CD14-positive monocyte (primary cell): Measurements from ENCODE around the gene GALNT14. TPM values are rescaled to one million over a fixed set of nuclear protein-coding genes. Genes with fewer than 3 reads are reported as not detected.

Source experiments
- DNase-seq, 3 donors: peaks; one replicate each; pipeline ENCODE4 v3.0.0-alpha.2; 2011 to 2022
- H2AFZ ChIP-seq: 2 replicates; pipeline ENCODE4 v1.6.0; 2012; ENCODE audit warnings: mild to moderate bottlenecking, low read depth, low read length, inconsistent platforms; ENCODE audit not compliant: insufficient read depth, poor library complexity, severe bottlenecking
- H3K27ac ChIP-seq, 2 donors: 1 replicate in 1 of 2; 2 replicates in 1 of 2; pipeline ENCODE4 v1.5.1; 2012 to 2013; ENCODE audit warnings: low read length in 2 of 2, control low read depth in 1 of 2, inconsistent platforms in 1 of 2, low read depth in 1 of 2, mild to moderate bottlenecking in 1 of 2
- H3K27me3 ChIP-seq, 2 donors: one replicate each; pipeline versions ENCODE4 v1.6.0 to v1.6.1; 2011 to 2013; ENCODE audit warnings: low read length in 2 of 2; ENCODE audit not compliant: control insufficient read depth in 2 of 2, insufficient read depth in 2 of 2
- H3K36me3 ChIP-seq, 2 donors: replicated peaks in 1 of 2; 1 replicate in 1 of 2; 2 replicates in 1 of 2; pipeline versions ENCODE4 v1.5.1 to v1.6.1; 2012 to 2013; ENCODE audit warnings: low read length in 2 of 2, control low read depth in 1 of 2, inconsistent platforms in 1 of 2, mild to moderate bottlenecking in 1 of 2; ENCODE audit not compliant: insufficient read depth in 2 of 2, control insufficient read depth in 1 of 2
- H3K4me1 ChIP-seq, 2 donors: 1 replicate in 1 of 2; 2 replicates in 1 of 2; pipeline versions ENCODE4 v1.5.1 to v1.6.1; 2012 to 2013; ENCODE audit warnings: low read length in 2 of 2, control low read depth in 1 of 2, inconsistent platforms in 1 of 2, mild to moderate bottlenecking in 1 of 2, moderate library complexity in 1 of 2; ENCODE audit not compliant: insufficient read depth in 2 of 2, control insufficient read depth in 1 of 2
- H3K4me2 ChIP-seq: replicated peaks from 2 replicates; pipeline ENCODE3; 2012; ENCODE audit warnings: low read length, moderate library complexity, mild to moderate bottlenecking; ENCODE audit not compliant: poor library complexity, severe bottlenecking; ENCODE audit errors: extremely low read depth
- H3K4me3 ChIP-seq, 3 experiments: fragments of 200-600 bp in 1 of 3; sonication (generic) in 1 of 3; replicated peaks in 1 of 3; 1 replicate in 2 of 3; 2 replicates in 1 of 3; pipeline ENCODE4 v1.5.1; 2011 to 2013; ENCODE audit warnings: low read length in 3 of 3, mild to moderate bottlenecking in 3 of 3, control low read depth in 2 of 3, low read depth in 2 of 3, inconsistent platforms in 1 of 3, moderate library complexity in 1 of 3
- H3K79me2 ChIP-seq: 2 replicates; pipeline ENCODE4 v1.6.0; 2012; ENCODE audit warnings: mild to moderate bottlenecking, control low read depth, inconsistent platforms, low read length, moderate library complexity; ENCODE audit not compliant: insufficient read depth
- H3K9ac ChIP-seq: 2 replicates; pipeline ENCODE4 v1.6.0; 2017; ENCODE audit warnings: low read length, mild to moderate bottlenecking; ENCODE audit not compliant: insufficient read depth, poor library complexity, severe bottlenecking
- H3K9me3 ChIP-seq, 2 donors: replicated peaks in 1 of 2; 1 replicate in 1 of 2; 2 replicates in 1 of 2; pipeline versions ENCODE4 v1.5.1 to v1.6.1; 2012 to 2013; ENCODE audit warnings: low read length in 2 of 2, control low read depth in 1 of 2; ENCODE audit not compliant: control insufficient read depth in 1 of 2, insufficient read depth in 1 of 2
- H4K20me1 ChIP-seq: 2 replicates; pipeline ENCODE4 v1.6.0; 2012; ENCODE audit warnings: mild to moderate bottlenecking, low read length, control low read depth, moderate library complexity; ENCODE audit not compliant: insufficient read depth
- H3K27ac Mint-ChIP-seq, 7 donors: one replicate each; pipeline ENCODE4 v1.8.0; 2020; ENCODE audit warnings: mild to moderate bottlenecking in 7 of 7, mixed read lengths in 7 of 7, moderate library complexity in 6 of 7, inconsistent platforms in 2 of 7
- H3K27me3 Mint-ChIP-seq, 3 donors: one replicate each; pipeline ENCODE4 v1.8.0; 2021 to 2022; ENCODE audit warnings: low read depth in 3 of 3, mild to moderate bottlenecking in 3 of 3, mixed read lengths in 3 of 3, moderate library complexity in 3 of 3, inconsistent platforms in 1 of 3
- H3K36me3 Mint-ChIP-seq, 2 donors: one replicate each; pipeline ENCODE4 v1.8.0; 2020; ENCODE audit warnings: mixed read lengths in 2 of 2, inconsistent platforms in 1 of 2, mild to moderate bottlenecking in 1 of 2
- H3K4me1 Mint-ChIP-seq: one replicate; pipeline ENCODE4 v1.8.0; 2020; ENCODE audit warnings: mild to moderate bottlenecking, mixed read lengths
- H3K4me3 Mint-ChIP-seq, 2 donors: one replicate each; pipeline ENCODE4 v1.8.0; 2020; ENCODE audit warnings: mild to moderate bottlenecking in 2 of 2, mixed read lengths in 2 of 2, moderate library complexity in 1 of 2
- H3K9me3 Mint-ChIP-seq, 7 donors: one replicate each; pipeline ENCODE4 v1.8.0; 2020 to 2022; ENCODE audit warnings: mixed read lengths in 7 of 7, mild to moderate bottlenecking in 6 of 7, moderate library complexity in 6 of 7, inconsistent platforms in 2 of 7
- CTCF ChIP-seq: fragments of 200-600 bp; IDR thresholded peaks from one replicate; pipeline ENCODE4 v1.8.0; 2022; ENCODE audit warnings: antibody characterized with exemption, mild to moderate bottlenecking
- WGBS: methylation state at CpG from one replicate; pipeline ENCODE4 v1.1.5; 2013; ENCODE audit warnings: missing lambda C conversion rate; ENCODE audit not compliant: insufficient coverage; 5-methylcytosine and 5-hydroxymethylcytosine counted together
- intact Hi-C, 2 donors: fragments of 100-400 bp; cut with micrococcal nuclease; formaldehyde crosslinking; loops; one replicate each; pipeline versions ENCODE4 v1.15.0 to v1.15.1; 2023
- polyA plus RNA-seq, 3 donors: library from polyadenylated mRNA; depleted of rRNA in 1 of 3; unstranded in 2 of 3; stranded (reverse) in 1 of 3; fragments of 300-500 nt in 2 of 3; fragments of >200 nt in 1 of 3; fragmentation: Illumina TruSeq in 2 of 3; gene quantifications; 1 replicate in 2 of 3; 2 replicates in 1 of 3; pipeline ENCODE4 v1.2.3, GENCODE V29; 2012 to 2021

Gene GALNT14
- polyA plus RNA-seq, 3 donors: 0.33 TPM; not detected in 2

- H3K27ac ChIP-seq: no peak overlapping the region
- H3K4me2 ChIP-seq: no peak overlapping the region
Observed at GRCh38 chr2:31012406-31012805, 125.8 kb downstream of the GALNT14 start.

GRCh38 chr2:31011587-31011986 is 126.7 kb downstream of the GALNT14 start:
- WGBS: 100% methylated on average over 3 of the region's 6 CpGs
- no peaks in the 10 kb centered on the region for H3K27me3 ChIP-seq
- intact Hi-C loops: no loop called here
- H3K27me3 Mint-ChIP-seq: peaks cover 0 to 2% (median 2%) of the 10 kb centered on the region in 3 donors
- H3K9ac ChIP-seq: no peak overlapping the region
- H3K27ac Mint-ChIP-seq: no peak overlapping the region
- no peak overlapping the region for H3K27ac ChIP-seq
- no peak overlapping the region for H3K4me2 ChIP-seq
- DNase-seq: no peak
- H2AFZ ChIP-seq: no peak overlapping the region
- H3K36me3 Mint-ChIP-seq: no peaks in the 10 kb centered on the region
- peaks cover 6 to 12% of the 10 kb centered on the region in 2 donors for H3K4me1 ChIP-seq
- no peaks in the 10 kb centered on the region for H4K20me1 ChIP-seq
- no peaks in the 10 kb centered on the region for H3K9me3 ChIP-seq
- no peaks in the 10 kb centered on the region for H3K36me3 ChIP-seq
- H3K79me2 ChIP-seq: no peaks in the 10 kb centered on the region
- no peak overlapping the region for H3K4me3 Mint-ChIP-seq
- H3K4me3 ChIP-seq: no peak overlapping the region
- H3K4me1 Mint-ChIP-seq: peaks cover 17% of the 10 kb centered on the region
- no peak for TF ChIP-seq CTCF
- peaks cover 0 to 2% (median 0%) of the 10 kb centered on the region in 7 donors for H3K9me3 Mint-ChIP-seq

More at GRCh38 chr2:31012406-31012805, 125.8 kb downstream of the GALNT14 start:
- peaks cover 0 to 4% (median 2%) of the 10 kb centered on the region in 3 donors for H3K27me3 Mint-ChIP-seq
- no CpG with 5 or more reads among the region's 1 CpG for WGBS
- no peak for TF ChIP-seq CTCF
- Histone ChIP-seq H3K36me3 (no peaks in the 10 kb centered on the region), H2AFZ (no peak overlapping the region), H3K9me3 (no peaks in the 10 kb centered on the region), H4K20me1 (no peaks in the 10 kb centered on the region), H3K4me3 (no peak overlapping the region), H3K79me2 (no peaks in the 10 kb centered on the region), H3K27me3 (no peaks in the 10 kb centered on the region), H3K4me1 (peaks cover 6 to 12% of the 10 kb centered on the region in 2 donors), H3K9ac (no peak overlapping the region)
- no peak overlapping the region for H3K4me3 Mint-ChIP-seq
- H3K4me1 Mint-ChIP-seq: peaks cover 17% of the 10 kb centered on the region
- H3K36me3 Mint-ChIP-seq: no peaks in the 10 kb centered on the region
- DNase-seq: no peak
- no peak overlapping the region for H3K27ac Mint-ChIP-seq
- H3K9me3 Mint-ChIP-seq: peaks cover 0 to 2% (median 0%) of the 10 kb centered on the region in 7 donors
- intact Hi-C loops: no loop called here
